SHP77 treated with DMSO at 0.1 percent for 48 hours (cell line): ENCODE measurements around the gene TMEM11.

Experiments used
- DNase-seq: peaks from one replicate; lab custom pipeline; 2025; lab: John Stamatoyannopoulos, UW

TMEM11 gene

DNA sequence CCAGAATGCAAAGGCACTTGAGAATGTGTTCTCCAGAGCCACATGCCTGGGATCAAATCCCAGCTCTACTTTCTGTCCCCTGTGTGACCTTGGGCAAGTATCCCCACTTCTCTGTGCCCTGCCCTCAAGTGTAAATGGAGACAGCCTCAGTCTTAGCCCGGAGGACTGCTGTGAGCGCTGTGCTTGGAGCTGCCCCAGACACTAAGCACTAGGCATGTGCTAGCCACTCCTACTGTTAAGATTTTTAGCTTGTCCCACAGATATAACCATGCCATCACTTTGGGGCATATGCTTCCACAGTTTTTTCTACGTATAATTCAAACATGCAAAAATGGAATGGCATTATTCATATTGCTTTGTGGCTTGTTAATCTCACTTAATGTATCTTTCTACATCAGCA lies 29.4 kb downstream of the TMEM11 start:
- DNase-seq = no peak

DNA sequence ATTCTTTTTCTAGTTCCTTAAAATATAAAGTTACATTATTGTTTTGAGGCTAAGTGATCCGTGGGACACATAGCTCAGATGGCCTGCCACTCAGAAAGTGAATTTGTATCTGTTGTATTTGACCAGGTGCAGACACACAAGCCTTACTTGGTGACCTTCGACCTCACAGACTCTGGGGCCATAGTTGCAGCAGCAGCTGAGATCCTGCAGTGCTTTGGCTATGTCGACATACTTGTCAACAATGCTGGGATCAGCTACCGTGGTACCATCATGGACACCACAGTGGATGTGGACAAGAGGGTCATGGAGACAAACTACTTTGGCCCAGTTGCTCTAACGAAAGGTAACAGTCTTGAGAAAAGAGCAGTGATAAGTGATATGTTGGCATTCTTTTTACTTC lies 30.5 kb downstream of the TMEM11 start:
- DNase-seq = no peak

GRCh38 chr17:21177854-21178600 lies 35.9 kb downstream of the TMEM11 start:
- DNase-seq = no peak

GRCh38 chr17:21177401-21177800 lies 36.6 kb downstream of the TMEM11 start:
- DNase-seq = no peak

DNA sequence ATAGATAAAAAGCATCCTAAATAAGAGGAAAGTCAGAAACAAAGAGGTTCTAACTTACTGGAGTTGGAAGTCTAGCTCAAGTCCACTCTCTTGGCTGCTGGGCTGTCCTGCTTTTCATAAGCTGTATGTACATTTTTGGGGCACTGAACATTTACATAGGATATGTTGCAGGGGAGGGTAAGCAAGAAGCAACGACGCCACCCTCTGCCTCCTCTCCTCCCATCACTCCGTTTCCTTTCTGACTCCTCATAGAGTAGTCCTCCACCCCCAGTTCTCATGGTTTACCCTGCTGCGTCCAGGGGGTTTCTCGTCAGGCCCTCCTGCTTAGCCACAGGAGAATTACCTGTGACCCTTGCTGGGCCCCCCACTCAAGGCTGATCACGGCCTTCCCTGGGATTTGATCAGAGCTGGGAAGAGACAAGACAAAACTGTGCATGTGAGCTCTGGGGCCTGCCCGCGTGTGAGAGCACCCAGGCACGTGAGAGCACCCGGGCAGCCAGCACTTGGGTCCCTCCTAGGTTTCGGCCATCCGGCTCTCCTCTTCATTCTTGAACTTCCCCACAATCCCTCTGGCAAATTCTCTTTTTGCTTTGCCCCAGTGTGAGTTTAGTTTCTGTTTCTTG lies 37.1 kb downstream of the TMEM11 start:
- no peak for DNase-seq

GRCh38 chr17:21174713-21175112 lies 39.2 kb downstream of the TMEM11 start:
- no peak for DNase-seq

DNA sequence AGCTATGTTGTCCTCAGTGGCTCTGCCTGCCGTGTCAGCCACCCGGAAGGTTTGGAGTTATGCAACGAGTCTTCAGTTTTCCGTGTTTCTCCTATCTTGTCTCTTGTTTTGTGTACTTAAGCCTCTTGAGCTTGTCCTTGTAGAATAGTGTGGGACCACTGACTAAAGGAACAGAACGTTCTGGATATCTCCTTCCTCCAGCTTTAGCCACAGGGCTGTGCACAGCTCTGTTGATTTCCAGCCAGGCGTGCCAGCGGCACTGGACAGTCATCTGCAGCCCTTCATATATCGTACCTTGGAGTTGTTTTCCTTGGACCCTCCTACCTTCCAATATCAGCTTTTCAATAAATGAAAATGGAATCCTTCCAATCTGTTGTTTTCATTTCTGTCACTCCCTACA lies 39.8 kb downstream of the TMEM11 start:
- no peak for DNase-seq

DNA sequence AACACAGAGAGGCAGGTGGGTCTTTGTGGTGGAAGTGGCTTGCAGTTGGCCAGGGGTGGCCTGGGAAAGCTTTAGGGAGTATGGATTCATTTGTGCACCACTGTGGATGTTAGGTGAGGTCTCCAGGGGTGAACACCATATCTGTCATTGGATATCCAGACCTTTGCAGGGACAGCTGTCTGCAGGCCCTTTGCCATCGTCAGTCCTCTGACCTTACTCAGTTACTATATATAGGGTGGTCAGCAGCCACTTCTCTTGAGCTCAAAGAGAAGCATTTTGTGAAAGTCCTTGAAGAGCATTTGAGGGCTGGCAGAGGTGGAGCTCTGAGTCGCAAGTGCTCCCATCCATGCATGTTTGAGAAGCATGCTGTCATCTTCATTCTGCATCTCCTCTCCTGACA lies 40.4 kb downstream of the TMEM11 start:
- no peak for DNase-seq

DNA sequence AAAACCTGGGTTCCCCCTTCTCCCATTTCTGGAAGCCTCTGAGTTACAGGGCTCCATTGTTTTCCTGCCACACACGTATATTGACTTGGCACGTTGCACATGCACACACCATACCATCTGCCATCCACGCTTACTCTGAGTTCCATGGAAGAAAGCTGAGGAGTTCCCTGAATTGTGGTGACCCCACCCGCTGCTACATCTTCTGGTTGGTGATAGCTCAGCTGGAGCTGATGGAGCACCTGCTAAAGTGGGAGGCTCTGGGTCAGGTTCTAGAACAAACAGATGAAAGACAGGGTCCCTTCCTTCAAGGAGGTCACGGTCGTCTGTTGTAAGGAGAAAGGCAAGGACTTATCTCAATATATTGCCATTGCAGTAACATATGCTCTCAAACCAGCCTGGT lies 41.1 kb downstream of the TMEM11 start:
- DNase-seq = no peak

- DNase-seq = no peak
Measured at GRCh38 chr17:21171970-21172510, 41.9 kb downstream of the TMEM11 start.

- no peak for DNase-seq
Measured at GRCh38 chr17:21171309-21171922, 42.5 kb downstream of the TMEM11 start.

DNA sequence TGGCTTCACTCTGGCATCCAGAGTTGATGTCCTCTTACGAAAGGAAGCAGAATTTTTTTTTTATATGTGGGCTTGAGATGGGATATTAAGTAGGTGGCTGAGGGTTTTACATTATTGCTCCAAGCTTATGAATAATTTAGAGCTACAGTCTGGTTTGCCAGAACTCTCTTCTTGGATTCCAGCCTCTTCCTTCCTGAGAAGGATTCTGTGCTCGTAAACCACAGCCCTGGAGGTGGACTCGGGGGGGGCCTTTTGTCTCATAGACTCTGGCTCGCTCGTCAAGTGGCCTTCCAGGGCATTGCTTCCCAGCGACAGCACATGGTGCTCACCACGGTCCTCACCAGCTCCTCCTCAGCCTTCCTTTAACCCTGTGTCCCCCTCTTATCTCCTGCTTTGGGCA lies 43.2 kb downstream of the TMEM11 start:
- no peak for DNase-seq

DNA sequence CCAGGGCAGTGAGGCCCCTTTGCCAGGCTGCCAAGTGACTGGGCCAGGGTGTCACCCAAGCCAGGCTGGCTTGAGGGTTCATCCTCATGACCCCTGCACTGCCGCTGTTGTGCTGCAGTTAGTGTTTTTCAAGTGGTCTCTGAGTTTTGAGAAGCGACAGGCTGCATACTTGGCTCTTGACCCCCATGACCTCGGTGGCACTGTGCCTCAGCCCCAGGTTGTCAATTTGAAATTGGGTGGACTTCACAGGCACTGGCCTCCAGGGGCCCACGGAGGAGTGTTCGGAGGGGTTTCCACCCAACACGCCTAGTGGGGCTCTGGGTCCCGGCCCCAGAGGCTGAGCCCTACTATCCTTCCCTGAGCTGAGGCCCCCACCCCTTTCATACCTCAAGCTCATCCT lies 44.5 kb downstream of the TMEM11 start:
- no peak for DNase-seq

- DNase-seq = no peak
Measured at GRCh38 chr17:21168555-21168865, 45.5 kb downstream of the TMEM11 start.

DNA sequence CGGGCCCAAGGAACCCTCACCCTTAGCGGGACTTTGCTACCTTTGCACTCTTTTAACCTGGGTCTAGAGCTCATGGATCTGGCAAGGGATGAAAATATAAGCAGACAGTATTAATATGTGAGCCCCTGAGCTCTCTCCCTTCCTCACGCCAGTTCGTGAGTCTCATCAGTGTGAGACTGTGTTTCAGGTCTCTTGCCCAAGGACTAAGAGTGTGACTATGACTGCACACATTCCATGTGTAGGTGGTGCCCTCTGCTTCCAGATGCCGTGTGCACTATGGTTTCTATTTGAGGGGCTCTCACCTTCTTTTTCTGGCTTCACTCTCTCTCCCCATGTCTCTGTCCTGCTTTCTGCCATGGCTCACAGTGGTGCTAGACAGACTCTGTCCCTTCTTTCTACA lies 46.7 kb downstream of the TMEM11 start:
- no peak for DNase-seq

DNA sequence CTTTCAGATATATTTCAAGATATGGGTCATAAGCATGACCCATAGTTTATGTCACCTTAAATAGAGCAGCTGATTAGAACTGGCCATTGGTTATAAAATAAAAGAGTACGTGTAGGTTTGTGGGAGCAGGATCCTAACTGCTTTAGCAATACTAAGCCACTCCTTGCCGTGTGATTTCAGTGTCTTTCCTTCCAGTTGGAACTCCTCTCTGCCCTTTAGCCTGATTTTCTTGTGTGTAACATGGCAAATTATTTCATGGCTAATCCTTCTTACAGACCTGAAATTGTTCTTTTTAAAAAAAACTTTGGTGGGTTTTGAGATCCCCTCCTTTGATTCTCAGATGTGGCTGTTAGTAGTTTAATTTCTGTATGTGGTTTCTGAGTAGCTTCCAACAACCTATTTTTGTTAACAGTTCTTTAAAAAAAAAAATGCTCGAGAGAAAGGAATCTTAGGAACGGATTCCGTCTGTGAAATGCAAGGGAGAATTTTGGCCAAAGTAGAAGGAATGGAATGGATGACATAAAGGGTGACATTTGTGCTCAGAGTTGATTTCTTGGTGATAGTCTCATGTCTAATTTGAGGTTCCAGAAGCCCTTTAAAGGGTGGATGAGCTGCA lies 47.3 kb downstream of the TMEM11 start:
- no peak for DNase-seq

DNA sequence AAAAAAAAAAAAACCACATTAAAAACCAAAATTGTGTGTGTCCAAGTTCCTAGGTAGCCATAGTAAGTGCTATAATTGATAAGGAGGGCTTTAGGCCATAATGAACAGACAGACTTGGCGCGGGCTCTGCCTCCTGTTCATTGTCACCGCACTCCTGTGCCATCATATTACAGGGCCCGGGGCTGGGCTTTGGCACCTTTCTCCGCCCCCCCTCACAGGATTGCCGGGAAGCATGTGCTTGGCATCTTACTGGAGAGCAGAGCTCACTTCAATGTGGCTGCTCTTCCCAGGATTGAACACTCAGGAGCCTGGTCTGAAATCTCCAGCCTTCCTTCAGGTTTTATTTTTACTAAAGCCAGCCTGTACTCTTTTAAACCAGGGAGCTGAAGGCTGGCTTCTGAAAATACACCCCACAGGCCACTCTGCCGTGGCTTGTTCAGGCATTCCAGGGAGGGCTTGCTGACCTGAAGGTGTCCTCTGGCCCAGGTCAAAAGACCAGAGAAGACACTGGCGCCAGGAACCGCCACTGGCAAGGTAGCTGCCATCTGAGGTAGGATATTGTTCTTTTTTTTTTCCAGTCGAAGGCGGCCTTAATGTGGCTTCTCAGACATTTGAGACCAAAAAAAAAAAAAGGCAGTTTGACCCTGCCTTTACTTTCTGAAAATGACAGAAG lies 47.9 kb downstream of the TMEM11 start:
- DNase-seq = no peak

- DNase-seq = no peak
Measured at GRCh38 chr17:21164620-21165019, 49.3 kb downstream of the TMEM11 start.

DNA sequence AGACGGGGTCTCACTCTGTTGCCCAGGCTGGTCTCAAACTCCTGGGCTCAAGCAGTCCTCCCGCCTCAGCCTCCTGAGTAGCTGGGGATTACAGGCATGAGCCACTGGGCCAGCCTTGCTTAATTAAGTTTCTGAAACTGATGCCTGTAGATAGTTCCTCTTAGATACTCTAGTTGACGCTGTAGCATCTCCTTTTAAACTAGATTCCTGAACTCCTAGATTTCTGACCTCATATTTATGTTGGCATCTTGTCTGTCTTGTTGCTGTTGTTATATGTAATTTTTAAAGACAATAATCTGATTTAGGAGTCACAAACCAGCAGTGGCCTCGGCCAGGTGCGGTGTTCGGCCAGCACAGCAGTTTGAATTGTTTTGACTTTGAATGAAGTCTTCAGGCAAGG lies 49.7 kb downstream of the TMEM11 start:
- DNase-seq = no peak

DNA sequence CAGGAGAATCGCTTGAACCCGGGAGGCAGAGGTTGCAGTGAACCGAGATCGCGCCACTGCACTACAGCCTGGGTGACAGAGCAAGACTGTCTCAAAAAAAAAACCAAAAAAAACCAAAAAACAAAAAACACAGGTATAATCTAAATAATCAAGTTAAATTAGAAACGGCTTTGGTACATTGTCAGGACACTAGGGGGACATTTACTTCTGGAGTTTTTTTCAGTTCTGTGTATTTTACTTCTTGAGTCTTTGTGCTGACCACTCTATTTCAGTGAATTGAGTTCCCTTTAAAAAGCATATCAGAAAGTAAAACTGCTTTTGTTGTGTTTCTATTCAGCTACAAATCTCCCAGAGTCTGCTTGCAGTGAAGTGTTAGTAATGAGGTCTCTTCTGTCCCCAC lies 50.9 kb downstream of the TMEM11 start:
- no peak for DNase-seq

- DNase-seq = no peak
Measured at GRCh38 chr17:21162394-21162775, 51.6 kb downstream of the TMEM11 start.
